CD4-positive, alpha-beta memory T cell (primary cell): ENCODE results near the gene STAC3. TPM values are rescaled to one million over a fixed set of nuclear protein-coding genes. Genes with fewer than 3 reads are reported as not detected.

Source experiments
- CTCF ChIA-PET: fragments of 350-600 bp; sonication (Branson Sonifier 250); formaldehyde crosslinking; loops from one replicate; lab custom pipeline; 2021; ENCODE audit warnings: inconsistent platforms; ENCODE audit not compliant: partially characterized antibody; lab: Charles Lee
- POLR2A ChIA-PET: fragments of 350-600 bp; sonication (Branson Sonifier 250); formaldehyde crosslinking; loops from one replicate; lab custom pipeline; 2021; ENCODE audit not compliant: partially characterized antibody; lab: Charles Lee
- DNase-seq, 5 donors: peaks; one replicate each; pipeline versions ENCODE4 v3.0.0 to v3.0.0-alpha.2; 2020 to 2022; ENCODE audit warnings: mixed read lengths in 1 of 5
- H3K27ac ChIP-seq: one replicate; pipeline ENCODE4 v1.7.0; 2013; ENCODE audit warnings: low read depth, low read length
- H3K27me3 ChIP-seq: 2 replicates; pipeline ENCODE4 v1.7.0; 2013; ENCODE audit warnings: mild to moderate bottlenecking, low read length, moderate library complexity; ENCODE audit not compliant: insufficient read depth
- H3K36me3 ChIP-seq: 2 replicates; pipeline ENCODE4 v1.7.0; 2013; ENCODE audit warnings: mild to moderate bottlenecking, low read length, moderate library complexity; ENCODE audit not compliant: insufficient read depth
- H3K4me1 ChIP-seq: 2 replicates; pipeline ENCODE4 v1.7.0; 2013; ENCODE audit warnings: mild to moderate bottlenecking, low read length, moderate library complexity; ENCODE audit not compliant: insufficient read depth
- H3K4me3 ChIP-seq, 2 donors: one replicate each; pipeline ENCODE4 v1.7.0; 2013; ENCODE audit warnings: low read length in 2 of 2, mild to moderate bottlenecking in 1 of 2
- H3K9me3 ChIP-seq, 2 donors: one replicate each; pipeline ENCODE4 v1.7.0; 2013; ENCODE audit warnings: low read length in 2 of 2, control low read depth in 1 of 2; ENCODE audit not compliant: control insufficient read depth in 1 of 2
- H3K27ac Mint-ChIP-seq, 7 donors: one replicate each; pipeline ENCODE4 v1.8.0; 2020 to 2021; ENCODE audit warnings: mixed read lengths in 7 of 7, mild to moderate bottlenecking in 6 of 7, inconsistent platforms in 3 of 7, moderate library complexity in 3 of 7
- H3K27me3 Mint-ChIP-seq, 2 donors: one replicate each; pipeline ENCODE4 v1.8.0; 2020 to 2021; ENCODE audit warnings: mixed read lengths in 2 of 2
- H3K36me3 Mint-ChIP-seq, 2 donors: one replicate each; pipeline ENCODE4 v1.8.0; 2020 to 2021; ENCODE audit warnings: mixed read lengths in 2 of 2, inconsistent platforms in 1 of 2, mild to moderate bottlenecking in 1 of 2
- H3K4me1 Mint-ChIP-seq, 4 donors: one replicate each; pipeline ENCODE4 v1.8.0; 2020 to 2021; ENCODE audit warnings: mixed read lengths in 4 of 4, mild to moderate bottlenecking in 1 of 4
- H3K4me3 Mint-ChIP-seq, 8 donors: one replicate each; pipeline ENCODE4 v1.8.0; 2020 to 2021; ENCODE audit warnings: mixed read lengths in 8 of 8, mild to moderate bottlenecking in 7 of 8, moderate library complexity in 6 of 8, inconsistent platforms in 3 of 8
- H3K9me3 Mint-ChIP-seq, 8 donors: one replicate each; pipeline ENCODE4 v1.8.0; 2020 to 2021; ENCODE audit warnings: mixed read lengths in 8 of 8, mild to moderate bottlenecking in 5 of 8, inconsistent platforms in 3 of 8, moderate library complexity in 1 of 8
- intact Hi-C: fragments of 100-400 bp; cut with micrococcal nuclease; formaldehyde crosslinking; loops from one replicate; pipeline ENCODE4 v1.15.1; 2023
- polyA plus RNA-seq, 2 donors: library from polyadenylated mRNA; unstranded; fragments of 300-500 nt; fragmentation: Illumina TruSeq; gene quantifications; one replicate each; pipeline ENCODE4 v1.2.3, GENCODE V29; 2021
- total RNA-seq, 2 experiments: library from RNA; stranded (reverse); gene quantifications; one replicate each; pipeline ENCODE4 v1.2.3, GENCODE V29; 2021

Gene STAC3
- total and polyA plus RNA-seq, 4 experiments from 2014 or later, result 0.61 to 3.0 (median 2.7) TPM; not detected in 1

DNA sequence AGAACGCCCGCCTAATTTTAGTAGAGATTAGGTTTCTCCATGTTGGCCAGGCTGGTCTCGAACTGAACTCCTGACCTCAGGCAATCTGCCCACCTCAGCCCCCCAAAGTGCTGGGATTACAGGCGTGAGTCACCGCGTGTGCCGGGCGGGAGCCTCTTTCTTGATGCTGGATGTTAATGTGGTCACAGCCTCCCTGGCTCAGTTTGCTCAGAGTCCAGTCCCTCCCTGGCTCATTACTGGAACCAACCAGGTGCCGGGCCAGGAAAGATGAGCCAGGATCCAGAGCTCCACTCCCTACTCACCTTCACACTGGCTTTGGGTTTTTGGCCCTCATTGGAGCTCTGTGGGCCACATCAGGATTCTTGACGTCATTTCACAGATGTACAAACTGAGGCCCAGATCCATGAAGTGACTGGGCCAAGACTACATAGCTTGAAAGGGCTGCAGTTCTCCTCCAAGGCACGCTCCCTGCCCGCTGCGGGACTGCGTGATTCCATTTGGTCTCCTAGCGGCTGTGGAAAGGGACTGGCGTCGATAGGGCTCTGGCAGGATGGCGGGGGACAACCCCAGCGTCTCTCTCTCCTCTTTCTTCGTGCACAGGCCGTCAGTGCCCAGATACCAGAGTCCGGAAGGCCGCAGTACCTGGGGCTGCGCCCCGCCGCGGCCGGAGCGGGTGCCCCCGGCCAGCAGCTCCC is 26.6 kb downstream of the STAC3 start:
- ChIA-PET CTCF (interaction anchor here (0.9 to 12.3 kb wide), 3 partner anchors 10 to 113 kb away, joined by 3 to 245 read pairs (median 157); partner anchors contain the start of gene NXPH4), POLR2A (interaction anchor here (0.8 to 6.0 kb wide), 3 partner anchors 9 to 16 kb away, joined by 3 to 55 read pairs (median 8); a partner anchor contains a TSS)
- Histone ChIP-seq H3K4me3 (no peak overlapping the region), H3K27me3 (peaks cover 66% of the 10 kb centered on the region), H3K36me3 (no peaks in the 10 kb centered on the region), H3K27ac (no peak overlapping the region), H3K4me1 (peaks cover 48% of the 10 kb centered on the region), H3K9me3 (no peaks in the 10 kb centered on the region)
- Mint-ChIP-seq H3K4me1 (peaks cover 33 to 63% (median 42%) of the 10 kb centered on the region in 4 donors), H3K27me3 (peaks cover 49 to 57% of the 10 kb centered on the region in 2 donors), H3K36me3 (peaks cover 0 to 2% of the 10 kb centered on the region in 2 donors), H3K9me3 (peaks cover 0 to 1% (median 0%) of the 10 kb centered on the region in 8 donors), H3K27ac (no peak overlapping the region), H3K4me3 (no peak overlapping the region)
- no peak for DNase-seq
- intact Hi-C loops, result no loop called here

DNA sequence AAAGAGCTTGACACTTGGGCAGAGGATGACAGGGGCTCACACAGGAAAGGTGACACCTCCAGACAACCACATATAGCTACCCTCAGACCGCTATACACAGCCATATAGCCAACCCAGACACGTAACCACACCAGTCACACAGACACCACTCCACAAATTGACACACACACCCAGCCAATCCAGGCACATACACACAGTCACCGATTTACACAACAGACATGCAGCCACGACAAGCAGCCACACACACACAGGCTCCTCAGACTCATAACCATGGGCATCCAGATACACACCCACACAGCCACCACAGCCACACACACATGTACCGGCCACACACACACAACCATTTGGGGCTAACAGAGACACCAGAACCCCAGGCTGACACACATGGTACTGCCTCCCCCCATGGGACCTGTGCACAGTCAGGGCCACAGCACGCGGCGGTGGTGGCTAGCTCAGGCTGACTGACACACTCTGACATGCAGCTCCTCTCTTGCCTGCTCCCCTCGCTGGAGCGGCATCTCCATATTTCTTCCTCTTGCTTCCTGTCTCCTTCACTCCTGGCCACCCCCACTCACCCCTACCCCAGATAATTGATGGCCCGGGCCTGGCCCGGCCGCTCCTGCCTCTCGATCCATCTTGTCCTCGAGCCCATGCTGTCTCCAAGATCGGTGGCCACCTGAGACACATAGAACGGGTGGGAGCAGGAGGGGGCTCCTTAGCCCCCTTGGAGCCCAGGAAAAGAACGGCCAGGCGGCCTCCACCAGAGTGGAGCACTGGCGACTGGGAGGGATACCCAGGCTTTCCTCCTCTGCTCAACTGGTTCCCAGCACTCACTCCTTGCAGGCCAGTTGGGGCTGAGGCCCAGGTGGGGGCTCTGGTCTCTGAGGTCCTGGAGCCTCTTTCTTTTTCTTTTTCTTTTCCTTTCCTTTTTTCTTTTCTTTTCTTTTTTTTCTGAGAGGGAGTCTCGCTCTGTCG is 27.5 kb downstream of the STAC3 start:
- ChIA-PET POLR2A (interaction anchor here (1.4 to 6.0 kb wide), 2 partner anchors 9 to 17 kb away, joined by 8 to 55 read pairs; a partner anchor contains a TSS), CTCF (interaction anchor here (0.9 to 12.3 kb wide), 3 partner anchors 9 to 112 kb away, joined by 3 to 245 read pairs (median 157); partner anchors contain the start of gene NXPH4)
- Histone ChIP-seq H3K4me3 (no peak overlapping the region), H3K27me3 (peaks cover 73% of the 10 kb centered on the region), H3K27ac (no peak overlapping the region), H3K36me3 (no peaks in the 10 kb centered on the region), H3K4me1 (peaks cover 38% of the 10 kb centered on the region), H3K9me3 (no peaks in the 10 kb centered on the region)
- no peaks in the 10 kb centered on the region for H3K36me3 Mint-ChIP-seq
- H3K4me3 Mint-ChIP-seq, result peak overlapping the region in 1 of 8 donors; percentile 29
- H3K27me3 Mint-ChIP-seq, result peaks cover 57 to 66% of the 10 kb centered on the region in 2 donors
- peaks cover 0 to 1% (median 0%) of the 10 kb centered on the region in 8 donors for H3K9me3 Mint-ChIP-seq
- peaks cover 26 to 61% (median 35%) of the 10 kb centered on the region in 4 donors for H3K4me1 Mint-ChIP-seq
- peak overlapping the region in 2 of 7 donors; percentile 10 to 62 for H3K27ac Mint-ChIP-seq
- DNase-seq, result no peak
- intact Hi-C loops, result no loop called here

DNA sequence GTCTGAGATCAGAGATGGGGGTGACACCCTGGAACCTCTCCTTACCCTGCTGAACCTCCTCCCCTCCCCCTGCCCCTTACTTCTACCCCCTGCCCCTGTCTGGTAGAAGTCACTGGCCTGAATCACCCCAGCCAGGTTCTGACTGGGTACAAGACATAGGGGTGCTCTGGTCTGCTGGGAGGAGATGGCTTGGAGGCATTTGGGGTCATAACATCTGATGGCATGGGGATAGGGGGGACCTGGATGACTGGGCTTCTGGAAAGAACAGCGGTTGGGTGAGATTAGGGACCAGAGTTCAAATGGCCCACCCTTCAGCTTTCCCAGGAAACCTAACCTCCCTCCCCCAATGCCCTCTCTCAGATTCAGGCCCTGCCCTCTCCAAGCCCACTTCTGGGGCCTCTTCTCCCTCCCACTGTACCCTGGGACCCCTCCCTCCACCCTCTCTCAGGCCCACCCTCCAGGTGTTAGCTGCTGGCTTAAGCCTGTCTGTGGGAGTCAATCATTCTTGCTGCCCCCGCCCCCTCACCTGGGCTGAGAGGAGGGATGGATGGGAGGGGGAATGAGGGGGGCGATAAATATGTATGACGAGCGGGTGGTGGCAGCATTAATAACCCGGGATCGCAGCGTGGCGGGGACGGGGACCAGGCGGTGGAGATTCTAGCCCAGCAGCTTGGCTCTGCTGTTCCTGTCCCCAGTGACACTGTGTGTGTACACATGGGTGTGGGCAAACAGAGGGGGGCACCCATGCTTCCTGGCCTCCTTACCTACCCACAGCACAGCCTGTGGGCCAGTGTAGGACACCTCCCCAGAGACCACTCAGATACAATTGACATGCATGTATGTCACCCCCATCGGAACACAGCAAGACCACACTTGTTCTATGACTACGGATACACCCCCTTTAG is 28.4 kb downstream of the STAC3 start:
- Mint-ChIP-seq H3K36me3 (no peaks in the 10 kb centered on the region), H3K27me3 (peaks cover 63 to 72% of the 10 kb centered on the region in 2 donors), H3K4me3 (no peak overlapping the region), H3K9me3 (peaks cover 0 to 1% (median 0%) of the 10 kb centered on the region in 8 donors), H3K27ac (peak overlapping the region in 1 of 7 donors; percentile 10), H3K4me1 (peaks cover 25 to 66% (median 34%) of the 10 kb centered on the region in 4 donors)
- Histone ChIP-seq H3K27me3 (peaks cover 82% of the 10 kb centered on the region), H3K9me3 (no peaks in the 10 kb centered on the region), H3K4me1 (peaks cover 40% of the 10 kb centered on the region), H3K27ac (no peak overlapping the region), H3K4me3 (no peak overlapping the region), H3K36me3 (no peaks in the 10 kb centered on the region)
- no peak for DNase-seq
- ChIA-PET CTCF (interaction anchor here (0.6 to 12.3 kb wide), 5 partner anchors 7 to 20 kb away, joined by 3 to 245 read pairs (median 5); partner anchors contain the start of genes NXPH4 and SHMT2), POLR2A (interaction anchor here (6.0 kb wide), 1 partner anchor 17 kb away, joined by 55 read pairs; a partner anchor contains a TSS)
- intact Hi-C loops, result no loop called here

DNA sequence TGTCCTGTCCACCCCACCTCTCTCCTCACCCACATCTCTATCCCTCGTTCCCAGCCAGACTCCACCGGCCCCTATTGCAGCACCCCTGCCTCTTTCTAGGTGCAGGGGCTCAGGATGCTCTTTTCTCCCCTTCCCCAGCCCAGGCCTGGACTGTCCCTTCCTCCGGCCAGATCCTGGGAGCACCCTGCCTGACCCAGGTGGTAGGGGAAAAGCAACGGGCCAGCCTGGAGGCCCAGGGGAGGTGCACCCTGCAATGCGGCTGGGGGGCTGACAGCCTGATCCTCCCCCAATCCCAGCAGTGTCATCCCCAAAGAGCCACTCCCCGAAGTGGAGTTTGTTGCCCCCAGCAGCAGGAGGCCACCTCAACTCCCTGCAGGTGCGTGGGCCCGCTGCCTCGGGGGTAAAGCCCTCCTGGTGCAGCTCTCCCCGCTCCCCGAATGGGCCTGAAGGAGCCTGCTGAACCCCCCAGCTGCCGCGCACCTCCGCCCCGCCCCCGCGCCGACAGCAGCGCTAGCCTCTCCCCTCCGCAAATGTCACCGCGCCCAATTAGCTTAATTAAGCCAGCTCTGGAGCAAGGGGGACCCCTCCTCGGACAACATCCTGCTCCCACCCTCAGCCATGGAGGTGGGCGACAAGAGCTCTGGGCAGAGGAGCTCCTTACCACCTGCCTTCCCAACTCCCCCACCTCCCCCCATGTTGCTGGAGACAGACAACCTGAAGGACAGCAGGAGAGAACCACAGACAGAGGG is 29.6 kb downstream of the STAC3 start:
- no peak overlapping the region for H3K4me3 ChIP-seq
- Mint-ChIP-seq H3K36me3 (no peaks in the 10 kb centered on the region), H3K27me3 (peaks cover 63 to 72% of the 10 kb centered on the region in 2 donors), H3K27ac (peak overlapping the region in 1 of 7 donors; percentile 2), H3K9me3 (peaks cover 0 to 3% (median 0%) of the 10 kb centered on the region in 8 donors), H3K4me1 (peaks cover 26 to 63% (median 32%) of the 10 kb centered on the region in 4 donors), H3K4me3 (peak overlapping the region in 2 of 8 donors; percentile 55 to 57)
- DNase-seq, result no peak
- intact Hi-C loops, result no loop called here
- H3K9me3 ChIP-seq, result no peaks in the 10 kb centered on the region
- no peaks in the 10 kb centered on the region for H3K36me3 ChIP-seq
- ChIA-PET POLR2A (no interaction called here), CTCF (interaction anchor here (0.6 to 11.8 kb wide), 4 partner anchors 8 to 21 kb away, joined by 3 to 245 read pairs (median 4); partner anchors contain the start of gene SHMT2)
- H3K4me1 ChIP-seq, result peaks cover 39% of the 10 kb centered on the region
- H3K27me3 ChIP-seq, result peaks cover 84% of the 10 kb centered on the region
- H3K27ac ChIP-seq, result no peak overlapping the region

DNA sequence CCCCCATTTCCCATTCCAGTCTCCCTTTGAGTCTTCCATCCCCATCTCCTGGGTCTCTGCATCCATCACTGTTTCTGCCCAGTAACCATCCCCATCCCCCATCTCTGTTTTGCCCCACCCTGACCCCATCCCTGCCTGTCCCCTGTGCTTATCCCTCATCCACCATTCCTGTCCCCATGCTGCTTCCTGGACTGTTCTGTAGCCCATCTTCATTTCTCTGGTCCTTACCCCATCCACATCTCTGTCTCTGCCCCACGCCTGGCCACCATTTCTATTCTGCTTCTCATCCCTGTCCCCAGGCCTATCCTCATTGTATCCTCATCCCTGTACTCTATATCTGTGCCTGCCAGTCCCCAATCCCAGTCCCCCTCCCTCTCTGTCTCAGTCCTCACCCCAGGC is 30.2 kb downstream of the STAC3 start:
- H3K4me3 Mint-ChIP-seq, result peak overlapping the region in 2 of 8 donors; percentile 21 to 55
- H3K27ac Mint-ChIP-seq, result peak overlapping the region in 1 of 7 donors; percentile 2
- peaks cover 60 to 69% of the 10 kb centered on the region in 2 donors for H3K27me3 Mint-ChIP-seq
- POLR2A ChIA-PET, result no interaction called here
- H3K4me1 ChIP-seq, result peaks cover 40% of the 10 kb centered on the region
- H3K36me3 ChIP-seq, result no peaks in the 10 kb centered on the region
- peaks cover 27 to 62% (median 33%) of the 10 kb centered on the region in 4 donors for H3K4me1 Mint-ChIP-seq
- H3K4me3 ChIP-seq, result no peak overlapping the region
- H3K27ac ChIP-seq, result no peak overlapping the region
- intact Hi-C loops, result no loop called here
- peaks cover 0 to 3% (median 0%) of the 10 kb centered on the region in 8 donors for H3K9me3 Mint-ChIP-seq
- CTCF ChIA-PET, result interaction anchor here (1.2 to 11.8 kb wide), 2 partner anchors 9 to 21 kb away, joined by 5 to 245 read pairs; partner anchors contain the start of gene SHMT2
- peaks cover 81% of the 10 kb centered on the region for H3K27me3 ChIP-seq
- no peaks in the 10 kb centered on the region for H3K9me3 ChIP-seq
- H3K36me3 Mint-ChIP-seq, result no peaks in the 10 kb centered on the region
- no peak for DNase-seq
